B cell (primary cell): ENCODE results near the gene MT1X. TPM values are rescaled to one million over a fixed set of nuclear protein-coding genes. Genes with fewer than 3 reads are reported as not detected.
A peak's percentile ranks its signal among the peaks of the same experiment; 100 is the strongest.
"Not testable (repeated sequence)": the region's sequence is repeated elsewhere in the genome, so short reads cannot be mapped to it uniquely, and the experiment has no call there.

ENCODE experiments used
- ATAC-seq: fragments of 200-7000 bp; cut with Tn5 transposase; one replicate; pipeline ENCODE4 v1.10.0; 2021; ENCODE audit warnings: low read depth, mild to moderate bottlenecking, moderate number of reproducible peaks, moderate library complexity
- CTCF ChIA-PET: fragments of 350-600 bp; sonication (Branson Sonifier 250); formaldehyde crosslinking; loops from one replicate; lab custom pipeline; 2021; ENCODE audit warnings: antibody characterized with exemption, inconsistent platforms; lab: Charles Lee
- POLR2A ChIA-PET: fragments of 350-600 bp; sonication (Branson Sonifier 250); formaldehyde crosslinking; loops from one replicate; lab custom pipeline; 2021; ENCODE audit warnings: antibody characterized with exemption; lab: Charles Lee
- DNase-seq: peaks from one replicate; pipeline ENCODE4 v3.0.0; 2013
- H2AFZ ChIP-seq: 2 replicates; pipeline ENCODE4 v1.6.1; 2012; ENCODE audit warnings: mild to moderate bottlenecking, low read depth, low read length; ENCODE audit not compliant: insufficient read depth, poor library complexity, severe bottlenecking
- H3K27ac ChIP-seq, 2 donors: 1 replicate in 1 of 2; 2 replicates in 1 of 2; pipeline ENCODE4 v1.5.1; 2012 to 2013; ENCODE audit warnings: low read length in 2 of 2, mild to moderate bottlenecking in 2 of 2, moderate library complexity in 1 of 2
- H3K27me3 ChIP-seq, 4 experiments: fragments of 200-600 bp in 1 of 4; sonication (generic) in 1 of 4; replicated peaks in 1 of 4; 1 replicate in 2 of 4; 2 replicates in 2 of 4; pipeline versions ENCODE4 v1.6.1 to v1.7.0; 2013 to 2016; ENCODE audit warnings: low read length in 3 of 4, mild to moderate bottlenecking in 2 of 4, mixed read lengths in 1 of 4, moderate library complexity in 1 of 4; ENCODE audit not compliant: insufficient read depth in 4 of 4, control insufficient read depth in 3 of 4; ENCODE audit errors: control extremely low read depth in 1 of 4
- H3K36me3 ChIP-seq, 2 experiments: replicated peaks in 1 of 2; 1 replicate in 1 of 2; 2 replicates in 1 of 2; pipeline versions ENCODE4 v1.6.1 to v1.7.1; 2013; ENCODE audit warnings: low read length in 1 of 2; ENCODE audit not compliant: insufficient read depth in 2 of 2, control insufficient read depth in 1 of 2; ENCODE audit errors: control extremely low read depth in 1 of 2, extremely low read depth in 1 of 2
- H3K4me1 ChIP-seq, 2 donors: fragments of 200-600 bp in 1 of 2; sonication (generic) in 1 of 2; 1 replicate in 1 of 2; 2 replicates in 1 of 2; pipeline versions ENCODE4 v1.5.1 to v1.6.1; 2013 to 2017; ENCODE audit warnings: low read length in 2 of 2; ENCODE audit not compliant: control insufficient read depth in 2 of 2, insufficient read depth in 2 of 2
- H3K4me2 ChIP-seq: replicated peaks from 2 replicates; pipeline ENCODE3; 2012; ENCODE audit warnings: mild to moderate bottlenecking, low read depth, low read length; ENCODE audit not compliant: poor library complexity, severe bottlenecking
- H3K4me3 ChIP-seq, 5 experiments: fragments of 200-600 bp in 1 of 5; sonication (generic) in 1 of 5; 1 replicate in 3 of 5; 2 replicates in 2 of 5; pipeline versions ENCODE4 v1.5.1 to v1.7.0; 2011 to 2016; ENCODE audit warnings: low read length in 4 of 5, mild to moderate bottlenecking in 4 of 5, low read depth in 2 of 5, control low read depth in 1 of 5, moderate library complexity in 1 of 5; ENCODE audit not compliant: insufficient read depth in 1 of 5; ENCODE audit errors: control extremely low read depth in 1 of 5, extremely low read depth in 1 of 5
- H3K79me2 ChIP-seq: fragments of 200-600 bp; sonication (generic); one replicate; pipeline ENCODE4 v1.6.0; 2016; ENCODE audit warnings: low read length; ENCODE audit not compliant: control insufficient read depth, insufficient read depth
- H3K9ac ChIP-seq: fragments of 200-600 bp; sonication (generic); 2 replicates; pipeline ENCODE4 v1.6.1; 2017; ENCODE audit warnings: mild to moderate bottlenecking, low read length, moderate library complexity
- H3K9me3 ChIP-seq, 3 donors: one replicate each; pipeline versions ENCODE4 v1.6.1 to v1.7.1; 2013; ENCODE audit warnings: low read length in 2 of 3; ENCODE audit not compliant: control insufficient read depth in 2 of 3, insufficient read depth in 1 of 3; ENCODE audit errors: control extremely low read depth in 1 of 3
- H4K20me1 ChIP-seq: 2 replicates; pipeline ENCODE4 v1.6.0; 2012; ENCODE audit warnings: mild to moderate bottlenecking, low read length; ENCODE audit not compliant: insufficient read depth, control insufficient read depth, poor library complexity, severe bottlenecking
- H3K27ac Mint-ChIP-seq: one replicate; pipeline ENCODE4 v1.8.0; 2021; ENCODE audit warnings: mixed read lengths
- H3K27me3 Mint-ChIP-seq: one replicate; pipeline ENCODE4 v1.8.0; 2021; ENCODE audit warnings: mixed read lengths
- H3K4me1 Mint-ChIP-seq: one replicate; pipeline ENCODE4 v1.8.0; 2021; ENCODE audit warnings: mixed read lengths
- H3K4me3 Mint-ChIP-seq: one replicate; pipeline ENCODE4 v1.8.0; 2021; ENCODE audit warnings: mixed read lengths
- H3K9me3 Mint-ChIP-seq: one replicate; pipeline ENCODE4 v1.8.0; 2022; ENCODE audit warnings: mixed read lengths; ENCODE audit not compliant: insufficient read depth
- CTCF ChIP-seq: fragments of 200-600 bp; IDR thresholded peaks from one replicate; pipeline ENCODE4 v1.8.0; 2022; ENCODE audit warnings: antibody characterized with exemption, mild to moderate bottlenecking
- EZH2 ChIP-seq: IDR thresholded peaks from 2 replicates; pipeline ENCODE4 v1.6.1; 2012; ENCODE audit warnings: borderline replicate concordance, low read depth, mild to moderate bottlenecking, moderate library complexity, low read length; ENCODE audit not compliant: insufficient read depth, poor library complexity, severe bottlenecking
- WGBS: methylation state at CpG from one replicate; pipeline ENCODE4 v1.1.5; 2013; ENCODE audit warnings: missing lambda C conversion rate; ENCODE audit not compliant: insufficient coverage; 5-methylcytosine and 5-hydroxymethylcytosine counted together
- intact Hi-C: fragments of 100-400 bp; cut with micrococcal nuclease; formaldehyde crosslinking; loops from one replicate; pipeline ENCODE4 v1.10.0; 2022
- polyA plus RNA-seq: library from polyadenylated mRNA; depleted of rRNA; stranded (reverse); fragments of >200 nt; gene quantifications from 2 replicates; pipeline ENCODE4 v1.2.3, GENCODE V29; 2012
- total RNA-seq, 2 donors: library from RNA; stranded (reverse); fragments of 120-200 nt in 1 of 2; gene quantifications; 1 replicate in 1 of 2; 2 replicates in 1 of 2; pipeline versions ENCODE4 v1.2.3 to v1.2.4, GENCODE V29; 2013 to 2022

Gene MT1X
- total and polyA plus RNA-seq, 2 donors (not counting 1 experiment from before 2014, with no cell fraction given) = 9.1 to 17.2 TPM

- peaks cover 63% of the 10 kb centered on the region for H3K27me3 Mint-ChIP-seq
- POLR2A ChIA-PET = not testable (repeated sequence)
- 71% methylated on average over 1 of the region's 6 CpGs for WGBS
Observed at GRCh38 chr16:56674570-56674969, 7.7 kb upstream of the MT1X start.

GRCh38 chr16:56675685-56676210 is 6.5 kb upstream of the MT1X start:
- ChIA-PET POLR2A (no interaction called here), CTCF (interaction anchor here (1.0 to 1.8 kb wide), 4 partner anchors 25 to 163 kb away, joined by 3 to 14 read pairs (median 3); no protein-coding TSS in a partner anchor)
- H3K4me2 ChIP-seq = peak overlapping the region; percentile 49
- H3K4me1 ChIP-seq = peaks cover 10% of the 10 kb centered on the region in 2 donors
- Mint-ChIP-seq H3K9me3 (no peaks in the 10 kb centered on the region), H3K4me3 (peak overlapping the region; percentile 30), H3K27ac (no peak overlapping the region), H3K4me1 (peaks cover 7% of the 10 kb centered on the region), H3K27me3 (peaks cover 55% of the 10 kb centered on the region)
- no peak overlapping the region for H3K9ac ChIP-seq
- WGBS = 6% methylated on average over 23 of the region's 32 CpGs
- peak overlapping the region in 2 of 5 experiments; percentile 5 to 8 for H3K4me3 ChIP-seq
- no peaks in the 10 kb centered on the region for H4K20me1 ChIP-seq
- H3K36me3 ChIP-seq = no peaks in the 10 kb centered on the region
- H3K27ac ChIP-seq = no peak overlapping the region
- no peak for TF ChIP-seq EZH2
- no peak for TF ChIP-seq CTCF
- no peaks in the 10 kb centered on the region for H3K9me3 ChIP-seq
- peak overlapping the region; percentile 42 for H2AFZ ChIP-seq
- no peak for ATAC-seq
- DNase-seq = no peak
- no peaks in the 10 kb centered on the region for H3K79me2 ChIP-seq
- intact Hi-C loops = no loop called here
- peaks cover 0 to 39% (median 18%) of the 10 kb centered on the region in 4 experiments for H3K27me3 ChIP-seq

More at GRCh38 chr16:56674570-56674969, 7.7 kb upstream of the MT1X start:
- H3K9me3 Mint-ChIP-seq, H4K20me1 ChIP-seq, H3K27ac Mint-ChIP-seq, H3K36me3 ChIP-seq, H3K27ac ChIP-seq, CTCF ChIA-PET, DNase-seq, H3K4me2 ChIP-seq, H2AFZ ChIP-seq, H3K4me3 ChIP-seq, H3K4me3 Mint-ChIP-seq, H3K9ac ChIP-seq, ATAC-seq, H3K9me3 ChIP-seq, H3K79me2 ChIP-seq: not testable (repeated sequence)
- intact Hi-C loops = loop anchor here (1.0 kb wide), 1 partner anchor 28 kb away; no protein-coding TSS in a partner anchor
- H3K4me1 Mint-ChIP-seq = peaks cover 10% of the 10 kb centered on the region
- Histone ChIP-seq H3K4me1 (peaks cover 14 to 15% of the 10 kb centered on the region in 2 donors), H3K27me3 (peaks cover 0 to 51% (median 23%) of the 10 kb centered on the region in 4 experiments)
